ENCODE results near the gene RNF145.

Gene RNF145

GRCh38 chr5:159226451-159226850, 17.1 kb upstream of the RNF145 start:
- no peak for TF ChIP-seq CTCF (IDR thresholded peaks at IDR 0.05)

- TF ChIP-seq CTCF (IDR thresholded peaks at IDR 0.05), result no peak
Observed at GRCh38 chr5:159224471-159224870, 15.1 kb upstream of the RNF145 start.

GRCh38 chr5:159223469-159223868, 14.1 kb upstream of the RNF145 start:
- TF ChIP-seq CTCF (IDR thresholded peaks at IDR 0.05), result no peak

GRCh38 chr5:159220206-159220605, 10.9 kb upstream of the RNF145 start:
- no peak for TF ChIP-seq CTCF (IDR thresholded peaks at IDR 0.05)

- TF ChIP-seq CTCF (IDR thresholded peaks at IDR 0.05), result no peak
Observed at GRCh38 chr5:159218595-159219023, 9.3 kb upstream of the RNF145 start.

- TF ChIP-seq CTCF (IDR thresholded peaks at IDR 0.05), result no peak
Observed at GRCh38 chr5:159217236-159217635, 7.9 kb upstream of the RNF145 start.

GRCh38 chr5:159216454-159216853, 7.1 kb upstream of the RNF145 start:
- no peak for TF ChIP-seq CTCF (IDR thresholded peaks at IDR 0.05)

- TF ChIP-seq CTCF (IDR thresholded peaks at IDR 0.05), result no peak
Observed at GRCh38 chr5:159215886-159216285, 6.5 kb upstream of the RNF145 start.

All from LNCAP (cell line).